K562 (cell line): Measurements from ENCODE around the gene SLC7A4. TPM values are rescaled to one million over a fixed set of nuclear protein-coding genes. Genes with fewer than 3 reads are reported as not detected.
A peak's percentile ranks its signal among the peaks of the same experiment; 100 is the strongest.

Source experiments
- BCL6 ChIP-seq: fragments of 250-450 bp; sonication (Bioruptor Pico); IDR thresholded peaks from 2 replicates; pipeline ENCODE4 v1.4.0; 2020
- CBX3 ChIP-seq, 2 experiments: IDR thresholded peaks; 1 replicate in 1 of 2; 2 replicates in 1 of 2; pipeline ENCODE4 v1.6.1; 2012; ENCODE audit warnings: inconsistent platforms in 2 of 2, low read length in 2 of 2, borderline replicate concordance in 1 of 2, control low read depth in 1 of 2
- CHD2 ChIP-seq: IDR thresholded peaks from 2 replicates; pipeline ENCODE4 v1.6.1; 2011; ENCODE audit warnings: low read depth, low read length
- HNRNPLL ChIP-seq: fragments of 200-400 bp; formaldehyde crosslinking; IDR thresholded peaks from 2 replicates; pipeline ENCODE4 v1.6.1; 2017; ENCODE audit warnings: low read length, low read depth, mild to moderate bottlenecking; ENCODE audit not compliant: poor library complexity, severe bottlenecking
- HNRNPUL1 ChIP-seq: fragments of 200-400 bp; formaldehyde crosslinking; IDR thresholded peaks from 2 replicates; pipeline ENCODE4 v1.6.1; 2017; ENCODE audit warnings: low read length
- JUN ChIP-seq, 2 experiments: sonication (generic) in 1 of 2; formaldehyde crosslinking in 1 of 2; IDR thresholded peaks; 2 replicates each; pipeline versions ENCODE4 v1.6.1 to v1.8.0; 2012 to 2022; ENCODE audit warnings: borderline replicate concordance in 2 of 2, mild to moderate bottlenecking in 2 of 2, improper control_type of control experiment in 1 of 2, low read depth in 1 of 2, low read length in 1 of 2, missing genetic modification reagents in 1 of 2
- MAZ ChIP-seq, 2 experiments: fragments of 450-650 bp in 1 of 2; sonication (generic) in 1 of 2; formaldehyde crosslinking; IDR thresholded peaks in 1 of 2; conservative IDR thresholded peaks in 1 of 2; 2 replicates each; pipeline versions ENCODE4 v1.4.0 to v1.5.0; 2020; ENCODE audit warnings: mild to moderate bottlenecking in 1 of 2, missing genetic modification reagents in 1 of 2
- NR4A1 ChIP-seq, 2 experiments: fragments of 250-450 bp in 1 of 2; fragments of 450-650 bp in 1 of 2; sonication (Bioruptor Pico) in 1 of 2; IDR thresholded peaks; 2 replicates each; pipeline versions ENCODE4 v1.4.0 to v1.6.1; 2016 to 2020; ENCODE audit warnings: mild to moderate bottlenecking in 2 of 2, missing compliant biosample characterization in 1 of 2, missing genetic modification characterization in 1 of 2, moderate library complexity in 1 of 2
- PYGO2 ChIP-seq: fragments of 450-650 bp; IDR thresholded peaks from 2 replicates; pipeline ENCODE4 v1.6.1; 2016; ENCODE audit warnings: mild to moderate bottlenecking, missing genetic modification characterization, moderate library complexity, missing compliant biosample characterization
- RAD21 ChIP-seq, 2 experiments: fragments of 250-450 bp in 1 of 2; fragments of 450-650 bp in 1 of 2; sonication (Bioruptor Pico) in 1 of 2; formaldehyde crosslinking in 1 of 2; IDR thresholded peaks in 1 of 2; conservative IDR thresholded peaks in 1 of 2; 2 replicates each; pipeline versions ENCODE4 v1.4.0 to v1.8.0; 2020 to 2022; ENCODE audit warnings: mild to moderate bottlenecking in 2 of 2, moderate library complexity in 1 of 2
- SMAD2 ChIP-seq: fragments of 150-350 bp; IDR thresholded peaks from 2 replicates; pipeline ENCODE4 v1.6.1; 2014; ENCODE audit warnings: low read depth, mild to moderate bottlenecking, low read length
- TAF9B ChIP-seq: fragments of 450-650 bp; IDR thresholded peaks from 2 replicates; pipeline ENCODE4 v1.6.1; 2018; ENCODE audit warnings: mild to moderate bottlenecking; ENCODE audit not compliant: partially characterized antibody
- ZC3H11A ChIP-seq: IDR thresholded peaks from 2 replicates; pipeline ENCODE4 v1.6.1; 2012; ENCODE audit warnings: low read depth, low read length, improper control_type of control experiment
- ZFP36 ChIP-seq: fragments of 150-350 bp; IDR thresholded peaks from 2 replicates; pipeline ENCODE4 v1.6.1; 2018; ENCODE audit warnings: low read length, low read depth; ENCODE audit not compliant: partially characterized antibody
- ZNF274 ChIP-seq: IDR thresholded peaks from 2 replicates; pipeline ENCODE4 v1.6.1; 2011; ENCODE audit warnings: low read depth, mild to moderate bottlenecking, low read length, moderate library complexity, borderline replicate concordance
- ZNF311 ChIP-seq: fragments of 250-450 bp; sonication (Bioruptor Pico); IDR thresholded peaks from 2 replicates; pipeline ENCODE4 v1.4.0; 2020; ENCODE audit warnings: mild to moderate bottlenecking, moderate library complexity
- ZNF445 ChIP-seq: fragments of 250-450 bp; sonication (Bioruptor Pico); IDR thresholded peaks from 2 replicates; pipeline ENCODE4 v1.4.0; 2020; ENCODE audit warnings: low read depth, mild to moderate bottlenecking, moderate library complexity
- ZNF695 ChIP-seq: fragments of 450-650 bp; formaldehyde crosslinking; IDR thresholded peaks from 2 replicates; pipeline ENCODE4 v1.4.0; 2020; ENCODE audit warnings: mild to moderate bottlenecking, moderate library complexity
- ZNF76 ChIP-seq: fragments of 250-450 bp; sonication (Bioruptor Pico); IDR thresholded peaks from 2 replicates; pipeline ENCODE4 v1.4.0; 2020; ENCODE audit warnings: mild to moderate bottlenecking, moderate library complexity, borderline replicate concordance
- polyA plus RNA-seq, 8 experiments: library from polyadenylated mRNA; depleted of rRNA in 4 of 8; stranded (reverse) in 5 of 8; unstranded in 3 of 8; fragments of >200 nt; fragmentation: Nextera tagmentation in 2 of 8; fragmentation: Illumina TruSeq in 1 of 8; extraction: Ambion mirVana in 2 of 8; extraction: Trizol in 1 of 8; gene quantifications; 2 replicates each; pipeline versions ENCODE4 v1.2.1 to v1.2.3, GENCODE V29; 2011 to 2014; ENCODE audit warnings: inconsistent platforms in 1 of 8, missing spikeins in 1 of 8
- total RNA-seq, 7 experiments: library from RNA; depleted of rRNA in 6 of 7; stranded (reverse); fragments of >200 nt in 6 of 7; fragmentation: Illumina TruSeq in 2 of 7; extraction: Trizol in 2 of 7; gene quantifications; 2 replicates each; pipeline versions ENCODE4 v1.2.1 to v1.2.3, GENCODE V29; 2011 to 2021; ENCODE audit warnings: low replicate concordance in 1 of 7
- TF ChIP-seq, protein P1 (sequence below), 3 experiments: IDR thresholded peaks in 2 of 3; conservative IDR thresholded peaks in 1 of 3; 2 replicates each; pipeline ENCODE4 v1.5.1; 2011 to 2012; ENCODE audit warnings: low read length in 3 of 3, mild to moderate bottlenecking in 3 of 3, control low read depth in 2 of 3, improper control_type of control experiment in 1 of 3, inconsistent platforms in 1 of 3, low read depth in 1 of 3, mixed read lengths in 1 of 3, moderate library complexity in 1 of 3; ENCODE audit not compliant: insufficient read depth in 2 of 3
- TF ChIP-seq, protein P2 (sequence below): IDR thresholded peaks from 3 replicates; pipeline ENCODE4 v1.6.1; 2011; ENCODE audit warnings: borderline replicate concordance, mild to moderate bottlenecking; ENCODE audit not compliant: insufficient read length, insufficient read depth
- TF ChIP-seq, protein P3 (sequence below), 2 experiments: fragments of 450-650 bp; IDR thresholded peaks; 2 replicates each; pipeline ENCODE4 v1.6.1; 2016

SLC7A4 gene
- total and polyA plus RNA-seq, 9 of the 15 experiments (the other 6 are each of a cell fraction or from before 2014, with no cell fraction given): not detected

DNA sequence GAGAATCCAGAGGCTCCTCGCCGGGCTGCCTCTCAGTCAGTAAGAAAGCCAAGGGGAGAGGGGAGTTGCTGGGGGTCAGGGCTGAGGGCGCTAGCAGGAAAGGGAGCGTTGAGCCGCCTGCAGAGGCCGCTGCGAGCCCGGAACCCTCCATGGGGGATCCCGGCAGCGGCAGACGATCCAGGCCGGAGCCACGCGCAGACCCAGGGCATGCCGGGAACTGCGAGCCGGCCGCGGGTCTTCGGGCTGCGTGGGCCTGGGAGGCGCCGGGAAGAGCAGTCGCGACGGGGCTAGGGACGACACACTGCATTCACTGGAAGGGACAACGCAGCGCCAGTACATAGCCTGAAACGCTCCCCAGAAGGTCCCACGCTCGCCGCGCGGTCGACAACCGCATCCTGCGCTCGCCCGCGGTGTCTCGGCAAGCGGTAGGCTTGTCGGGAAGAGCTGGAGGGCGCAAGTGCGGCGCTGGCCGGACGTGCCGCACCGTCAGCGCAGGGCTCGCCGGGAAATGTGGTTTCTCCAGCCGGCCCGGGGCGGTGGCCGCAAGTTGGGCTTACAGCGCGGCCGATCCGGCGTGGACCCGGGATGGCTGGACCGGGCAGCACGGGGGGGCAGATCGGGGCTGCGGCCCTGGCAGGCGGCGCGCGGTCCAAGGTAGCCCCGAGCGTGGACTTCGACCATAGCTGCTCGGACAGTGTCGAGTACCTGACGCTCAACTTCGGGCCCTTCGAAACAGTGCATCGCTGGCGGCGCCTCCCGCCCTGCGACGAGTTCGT is 50.4 kb downstream of the SLC7A4 start, which contains the start of gene LZTR1 (continued):
- TF ChIP-seq SMAD2: peak; percentile 95
- TF ChIP-seq, protein P1, sequence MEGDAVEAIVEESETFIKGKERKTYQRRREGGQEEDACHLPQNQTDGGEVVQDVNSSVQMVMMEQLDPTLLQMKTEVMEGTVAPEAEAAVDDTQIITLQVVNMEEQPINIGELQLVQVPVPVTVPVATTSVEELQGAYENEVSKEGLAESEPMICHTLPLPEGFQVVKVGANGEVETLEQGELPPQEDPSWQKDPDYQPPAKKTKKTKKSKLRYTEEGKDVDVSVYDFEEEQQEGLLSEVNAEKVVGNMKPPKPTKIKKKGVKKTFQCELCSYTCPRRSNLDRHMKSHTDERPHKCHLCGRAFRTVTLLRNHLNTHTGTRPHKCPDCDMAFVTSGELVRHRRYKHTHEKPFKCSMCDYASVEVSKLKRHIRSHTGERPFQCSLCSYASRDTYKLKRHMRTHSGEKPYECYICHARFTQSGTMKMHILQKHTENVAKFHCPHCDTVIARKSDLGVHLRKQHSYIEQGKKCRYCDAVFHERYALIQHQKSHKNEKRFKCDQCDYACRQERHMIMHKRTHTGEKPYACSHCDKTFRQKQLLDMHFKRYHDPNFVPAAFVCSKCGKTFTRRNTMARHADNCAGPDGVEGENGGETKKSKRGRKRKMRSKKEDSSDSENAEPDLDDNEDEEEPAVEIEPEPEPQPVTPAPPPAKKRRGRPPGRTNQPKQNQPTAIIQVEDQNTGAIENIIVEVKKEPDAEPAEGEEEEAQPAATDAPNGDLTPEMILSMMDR (IDR thresholded peaks at IDR 0.05 in 2 of 3, conservative IDR thresholded peaks at IDR 0.05 in 1 of 3; ENCODE audit: insufficient read depth in 2 of 3, low read depth in 1 of 3, low read length in 3 of 3): peak; percentile 99 to 100 (median 99)
- peak; percentile 34; the same call in 1 of the 2 replicates for TF ChIP-seq ZNF274
- TF ChIP-seq JUN (IDR thresholded peaks at IDR 0.05; ENCODE audit: borderline replicate concordance, low read depth, low read length): peak; percentile 73
- no peak for TF ChIP-seq JUN (CRISPR knock-in tag; IDR thresholded peaks at IDR 0.05; ENCODE audit: borderline replicate concordance)
- TF ChIP-seq NR4A1 (CRISPR knock-in tag; IDR thresholded peaks at IDR 0.05): peak; percentile 100
- peak; percentile 99 for TF ChIP-seq NR4A1 (tag; IDR thresholded peaks at IDR 0.05)
- TF ChIP-seq, protein P2, sequence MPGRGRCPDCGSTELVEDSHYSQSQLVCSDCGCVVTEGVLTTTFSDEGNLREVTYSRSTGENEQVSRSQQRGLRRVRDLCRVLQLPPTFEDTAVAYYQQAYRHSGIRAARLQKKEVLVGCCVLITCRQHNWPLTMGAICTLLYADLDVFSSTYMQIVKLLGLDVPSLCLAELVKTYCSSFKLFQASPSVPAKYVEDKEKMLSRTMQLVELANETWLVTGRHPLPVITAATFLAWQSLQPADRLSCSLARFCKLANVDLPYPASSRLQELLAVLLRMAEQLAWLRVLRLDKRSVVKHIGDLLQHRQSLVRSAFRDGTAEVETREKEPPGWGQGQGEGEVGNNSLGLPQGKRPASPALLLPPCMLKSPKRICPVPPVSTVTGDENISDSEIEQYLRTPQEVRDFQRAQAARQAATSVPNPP: no peak
- no peak for TF ChIP-seq TAF9B
- peak; percentile 83 for TF ChIP-seq ZC3H11A
- no peak for TF ChIP-seq HNRNPUL1
- peak in 1 of 2 experiments; percentile 100; a peak in 2 of 4 replicates for TF ChIP-seq MAZ (CRISPR knock-in tag; conservative IDR thresholded peaks at IDR 0.05 in 1 of 2, IDR thresholded peaks at IDR 0.05 in 1 of 2)
- peak; percentile 72; the same call in 1 of the 2 replicates for TF ChIP-seq ZNF695
- TF ChIP-seq ZFP36: peak; percentile 54
- TF ChIP-seq HNRNPLL: peak; percentile 98
- TF ChIP-seq CHD2: peak; percentile 60; the same call in 1 of the 2 replicates
- TF ChIP-seq PYGO2 (tag): peak; percentile 80
- TF ChIP-seq, protein P3, sequence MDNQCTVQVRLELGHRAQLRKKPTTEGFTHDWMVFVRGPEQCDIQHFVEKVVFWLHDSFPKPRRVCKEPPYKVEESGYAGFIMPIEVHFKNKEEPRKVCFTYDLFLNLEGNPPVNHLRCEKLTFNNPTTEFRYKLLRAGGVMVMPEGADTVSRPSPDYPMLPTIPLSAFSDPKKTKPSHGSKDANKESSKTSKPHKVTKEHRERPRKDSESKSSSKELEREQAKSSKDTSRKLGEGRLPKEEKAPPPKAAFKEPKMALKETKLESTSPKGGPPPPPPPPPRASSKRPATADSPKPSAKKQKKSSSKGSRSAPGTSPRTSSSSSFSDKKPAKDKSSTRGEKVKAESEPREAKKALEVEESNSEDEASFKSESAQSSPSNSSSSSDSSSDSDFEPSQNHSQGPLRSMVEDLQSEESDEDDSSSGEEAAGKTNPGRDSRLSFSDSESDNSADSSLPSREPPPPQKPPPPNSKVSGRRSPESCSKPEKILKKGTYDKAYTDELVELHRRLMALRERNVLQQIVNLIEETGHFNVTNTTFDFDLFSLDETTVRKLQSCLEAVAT (IDR thresholded peaks at IDR 0.05): no peak
- peak; percentile 100 for TF ChIP-seq ZNF76 (CRISPR knock-in tag)
- peak; percentile 97 for TF ChIP-seq RAD21 (CRISPR knock-in tag; conservative IDR thresholded peaks at IDR 0.05 in 1 of 2, IDR thresholded peaks at IDR 0.05 in 1 of 2)
- TF ChIP-seq CBX3 (IDR thresholded peaks at IDR 0.05; ENCODE audit: borderline replicate concordance in 1 of 2, low read length in 2 of 2): peak in 1 of 2 experiments; percentile 61; a peak in 1 of 3 replicates
- TF ChIP-seq BCL6 (CRISPR knock-in tag): peak; percentile 85
- peak; percentile 93 for TF ChIP-seq ZNF311 (CRISPR knock-in tag)
- TF ChIP-seq ZNF445: 0 out of 2 replicates have a peak, but pooled peaks have one; percentile 81
